HUES64 (cell line): ENCODE data around the gene RTF2.
"Not testable (repeated sequence)": the region's sequence is repeated elsewhere in the genome, so short reads cannot be mapped to it uniquely, and the experiment has no call there.

Experiments used
- H3K27ac ChIP-seq: 2 replicates; pipeline ENCODE4 v1.7.0; 2013; ENCODE audit warnings: low read depth, low read length, inconsistent platforms
- H3K27me3 ChIP-seq: 2 replicates; pipeline ENCODE4 v1.6.1; 2013; ENCODE audit warnings: mild to moderate bottlenecking, low read length; ENCODE audit not compliant: insufficient read depth
- H3K36me3 ChIP-seq: 2 replicates; pipeline ENCODE4 v1.6.1; 2013; ENCODE audit warnings: mild to moderate bottlenecking, low read length; ENCODE audit not compliant: insufficient read depth
- H3K4me1 ChIP-seq: 2 replicates; pipeline ENCODE4 v1.6.1; 2013; ENCODE audit warnings: mild to moderate bottlenecking, low read length, moderate library complexity; ENCODE audit not compliant: insufficient read depth
- H3K4me3 ChIP-seq: 2 replicates; pipeline ENCODE4 v1.5.1; 2013; ENCODE audit warnings: mild to moderate bottlenecking, low read length, moderate library complexity
- H3K9ac ChIP-seq: 2 replicates; pipeline ENCODE4 v1.6.1; 2013; ENCODE audit warnings: mild to moderate bottlenecking, low read depth, low read length
- H3K9me3 ChIP-seq: 2 replicates; pipeline ENCODE4 v1.6.1; 2013; ENCODE audit warnings: low read depth, low read length; ENCODE audit not compliant: insufficient read depth
- WGBS: fragments of 150-250, 120-280 bp; methylation state at CpG from one replicate; pipeline ENCODE4 v1.1.7; 2013; ENCODE audit warnings: missing lambda C conversion rate; 5-methylcytosine and 5-hydroxymethylcytosine counted together

RTF2 gene

DNA sequence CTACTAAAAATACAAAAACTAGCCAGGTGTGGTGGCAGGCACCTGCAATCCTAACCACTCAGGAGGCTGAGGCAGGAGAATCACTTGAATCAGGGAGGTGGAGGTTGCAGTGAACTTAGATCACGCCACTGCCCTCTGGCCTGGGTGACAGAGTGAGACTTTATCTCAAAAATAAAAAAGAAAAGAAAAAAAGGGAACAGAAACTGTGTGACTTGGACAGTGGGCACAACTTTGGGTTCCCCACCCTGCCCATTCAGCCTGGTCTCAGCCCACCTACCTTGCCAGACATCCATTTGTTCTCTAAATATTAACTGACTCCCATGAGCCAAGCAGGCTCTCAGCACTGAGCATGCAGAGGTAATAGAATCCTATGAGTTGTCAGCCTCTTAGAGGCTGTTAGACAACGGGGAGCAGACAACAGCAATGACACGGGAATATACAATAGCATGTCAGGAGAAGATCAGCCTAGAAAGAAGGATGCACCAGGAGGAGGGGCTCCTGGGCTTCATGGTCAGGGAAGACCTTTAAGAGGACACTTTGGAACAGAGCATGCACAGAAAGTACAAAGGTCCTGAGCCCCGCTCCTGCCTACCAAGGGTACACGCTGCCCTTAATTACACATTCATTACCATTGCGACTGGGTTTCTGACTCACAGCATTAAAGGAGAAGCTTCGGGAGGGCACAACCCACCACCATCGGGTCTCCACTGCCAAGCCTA is 84.6 kb downstream of the RTF2 start:
- Histone ChIP-seq H3K4me1 (0 out of 2 replicates have a peak, but pooled peaks cover 4% of the 10 kb centered on the region), H3K27me3 (no peaks in the 10 kb centered on the region), H3K9me3 (no peaks in the 10 kb centered on the region), H3K9ac (no peak overlapping the region), H3K4me3 (no peak overlapping the region), H3K36me3 (no peaks in the 10 kb centered on the region), H3K27ac (no peak overlapping the region)
- 83% methylated on average over 8 of the region's 8 CpGs for WGBS

DNA sequence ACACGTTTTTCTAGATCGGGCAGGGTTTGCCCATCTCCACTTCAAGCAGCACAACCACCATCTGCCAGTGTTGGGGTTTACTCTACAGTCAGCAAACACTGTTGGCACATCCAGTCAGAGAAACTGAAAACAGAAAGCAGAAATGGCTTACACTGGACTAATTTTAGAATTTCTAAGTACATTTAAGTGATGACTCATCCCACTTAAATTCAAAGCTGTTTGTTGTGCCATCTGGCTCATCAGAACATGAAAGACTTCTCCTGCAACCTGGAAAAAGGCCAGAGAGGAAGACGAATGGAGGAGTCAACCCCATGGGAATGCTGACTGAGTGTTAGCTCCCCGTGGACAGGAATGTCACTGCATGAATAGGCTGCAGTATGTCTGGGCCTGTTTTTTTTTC is 86.4 kb downstream of the RTF2 start:
- Histone ChIP-seq H3K27ac (no peak overlapping the region), H3K27me3 (no peaks in the 10 kb centered on the region), H3K36me3 (no peaks in the 10 kb centered on the region), H3K9me3 (no peaks in the 10 kb centered on the region), H3K4me1 (0 out of 2 replicates have a peak, but pooled peaks cover 4% of the 10 kb centered on the region), H3K4me3 (no peak overlapping the region), H3K9ac (no peak overlapping the region)
- 61% methylated on average over 4 of the region's 4 CpGs for WGBS

DNA sequence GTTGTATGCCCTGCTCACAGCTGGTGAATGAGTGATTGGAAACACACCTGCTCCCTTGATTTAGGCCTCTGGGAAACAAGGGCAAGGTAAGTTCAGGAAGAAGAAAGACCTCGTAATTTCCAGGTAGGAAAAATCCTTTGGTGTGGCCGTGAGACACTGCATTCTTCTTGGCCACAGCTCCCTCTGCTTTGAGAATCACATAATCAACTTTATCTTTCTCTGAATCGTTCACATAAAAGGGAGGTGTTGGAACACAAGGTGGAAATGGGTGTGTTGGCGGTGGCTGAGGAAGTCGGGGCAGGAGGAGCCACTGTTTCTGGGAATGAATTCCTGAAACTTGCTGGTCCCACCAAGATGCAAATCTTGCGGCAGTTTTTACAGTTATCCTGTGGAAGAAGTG is 90.5 kb downstream of the RTF2 start:
- Histone ChIP-seq H3K36me3 (no peaks in the 10 kb centered on the region), H3K9me3 (no peaks in the 10 kb centered on the region), H3K4me1 (0 out of 2 replicates have a peak, but pooled peaks cover 4% of the 10 kb centered on the region), H3K27ac (no peak overlapping the region), H3K4me3 (no peak overlapping the region), H3K9ac (no peak overlapping the region), H3K27me3 (no peaks in the 10 kb centered on the region)
- 93% methylated on average over 5 of the region's 6 CpGs for WGBS

DNA sequence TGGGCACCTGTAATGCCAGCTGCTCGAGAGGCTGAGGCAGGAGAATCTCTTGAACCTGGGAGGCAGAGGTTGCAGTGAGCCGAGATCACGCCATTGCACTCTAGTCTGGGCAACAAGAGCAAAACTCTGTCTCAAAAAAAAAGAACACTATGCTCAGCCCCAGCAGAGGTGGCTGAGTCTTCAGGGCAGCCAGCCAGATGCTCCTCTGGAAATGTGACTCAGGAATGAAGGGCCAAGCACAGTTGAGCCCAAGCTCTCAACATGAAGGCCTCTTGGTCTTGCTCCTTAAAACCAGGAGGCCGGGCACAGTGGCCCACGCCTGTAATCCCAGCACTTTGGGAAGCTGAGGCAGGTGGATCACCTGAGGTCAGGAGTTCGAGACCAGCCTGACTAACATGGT is 96.1 kb downstream of the RTF2 start:
- H3K4me1 ChIP-seq, H3K27ac ChIP-seq, H3K4me3 ChIP-seq, H3K27me3 ChIP-seq, H3K9me3 ChIP-seq, H3K36me3 ChIP-seq, H3K9ac ChIP-seq: not testable (repeated sequence)
- 97% methylated on average over 6 of the region's 6 CpGs for WGBS

DNA sequence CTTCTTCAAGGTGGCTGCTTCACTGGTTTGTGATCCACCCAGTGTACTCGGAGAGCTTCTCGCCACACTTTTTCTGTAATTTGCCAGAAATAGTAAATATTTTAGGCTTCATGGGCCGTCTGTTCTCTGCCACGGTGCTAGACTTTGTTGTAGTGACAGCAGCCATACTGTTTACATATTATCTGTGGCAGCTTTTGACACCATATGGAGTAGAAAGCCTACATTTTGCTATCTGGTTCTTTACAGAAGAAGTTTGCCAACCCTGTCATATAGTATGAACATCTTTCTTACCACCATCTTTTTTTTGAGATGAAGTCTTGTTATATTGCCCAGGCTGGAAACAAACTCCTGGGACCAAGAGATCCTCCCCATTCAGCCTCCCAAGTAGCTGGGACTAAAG is 97.1 kb downstream of the RTF2 start:
- WGBS, result 95% methylated on average over 4 of the region's 4 CpGs

DNA sequence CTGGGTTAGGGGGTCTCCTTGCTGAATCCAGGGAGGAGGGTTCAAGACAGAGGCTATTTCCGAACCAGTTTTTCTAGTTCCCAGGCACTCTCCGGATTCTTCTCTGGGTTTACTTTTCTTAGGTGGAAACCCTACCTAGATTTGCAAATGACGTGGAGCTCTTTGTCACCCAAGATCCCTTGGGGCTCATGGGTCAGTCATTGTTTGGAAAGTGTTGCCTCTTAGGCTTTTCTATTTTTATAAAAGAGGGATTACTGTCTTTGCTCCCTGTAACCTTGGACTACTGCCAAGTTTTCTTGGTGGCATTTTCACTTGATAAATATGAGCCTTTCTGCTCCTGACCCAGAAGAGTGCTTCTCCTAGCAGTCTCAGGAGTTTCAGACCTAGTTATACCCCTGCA is 98.2 kb downstream of the RTF2 start:
- Histone ChIP-seq H3K9ac (no peak overlapping the region), H3K9me3 (no peaks in the 10 kb centered on the region), H3K27me3 (no peaks in the 10 kb centered on the region), H3K27ac (no peak overlapping the region), H3K4me1 (peaks cover 6% of the 10 kb centered on the region), H3K36me3 (no peaks in the 10 kb centered on the region), H3K4me3 (no peak overlapping the region)
- WGBS, result 76% methylated on average over 3 of the region's 3 CpGs

More for the DNA sequence above, 97.1 kb downstream of the RTF2 start:
- Histone ChIP-seq H3K27ac (no peak overlapping the region), H3K27me3 (no peaks in the 10 kb centered on the region), H3K4me3 (no peak overlapping the region), H3K9me3 (no peaks in the 10 kb centered on the region), H3K9ac (no peak overlapping the region), H3K4me1 (peaks cover 6% of the 10 kb centered on the region), H3K36me3 (no peaks in the 10 kb centered on the region)
